HG03469 (cell line): ENCODE measurements around the gene USF2.

Experiments
- ATAC-seq: cut with Tn5 transposase; IDR thresholded peaks from one replicate; pipeline ENCODE4 v1.9.1; 2021; ENCODE audit warnings: mild to moderate bottlenecking, moderate library complexity, moderate number of reproducible peaks; ENCODE audit not compliant: unreplicated experiment

Gene USF2

DNA sequence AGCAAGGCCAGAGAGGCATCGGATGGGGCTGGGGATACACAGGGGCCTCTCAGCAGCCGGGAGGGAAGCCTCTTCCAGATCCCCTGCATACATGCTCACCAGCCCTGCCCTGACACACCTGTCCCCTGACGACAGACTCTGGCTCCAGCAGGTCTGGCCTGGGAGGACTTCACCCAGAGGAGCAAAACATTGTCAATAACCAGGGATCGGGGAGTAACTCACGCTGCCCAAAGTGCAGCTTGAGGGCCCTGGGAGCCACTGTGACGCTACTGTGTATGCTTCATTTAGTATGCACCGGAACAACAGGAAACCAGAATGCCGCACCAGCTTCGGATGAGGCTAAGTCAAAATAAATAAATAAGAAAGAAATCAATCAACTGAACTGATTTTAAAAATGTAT is 47.8 kb downstream of the USF2 start:
- no peak for ATAC-seq

DNA sequence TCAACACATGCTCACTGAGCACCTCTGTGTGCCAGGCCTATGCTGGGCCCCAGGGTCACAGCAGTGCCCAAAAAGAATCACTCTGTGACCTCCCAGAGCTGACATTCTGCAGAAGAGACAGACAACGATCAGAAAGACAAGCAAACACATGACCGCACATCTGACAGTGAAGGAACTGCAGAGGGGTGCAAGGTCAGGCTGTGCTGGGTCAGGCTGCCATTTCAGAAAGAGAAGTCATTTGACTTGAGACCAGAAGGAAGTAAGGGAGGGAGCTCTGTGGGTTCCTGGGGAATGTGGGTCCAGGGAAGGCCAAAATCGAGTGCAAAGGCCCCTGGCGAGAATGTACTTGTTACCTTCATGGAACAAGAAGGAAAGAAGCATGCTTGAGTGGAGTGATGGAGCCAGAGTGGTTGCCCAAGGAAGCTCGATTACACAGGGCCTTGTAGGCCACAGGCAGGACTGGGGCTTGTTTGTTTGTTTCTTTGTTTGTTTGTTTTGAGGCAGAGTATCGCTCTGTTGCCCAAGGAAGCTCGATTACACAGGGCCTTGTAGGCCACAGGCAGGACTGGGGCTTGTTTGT is 48.8 kb downstream of the USF2 start:
- no peak for ATAC-seq

DNA sequence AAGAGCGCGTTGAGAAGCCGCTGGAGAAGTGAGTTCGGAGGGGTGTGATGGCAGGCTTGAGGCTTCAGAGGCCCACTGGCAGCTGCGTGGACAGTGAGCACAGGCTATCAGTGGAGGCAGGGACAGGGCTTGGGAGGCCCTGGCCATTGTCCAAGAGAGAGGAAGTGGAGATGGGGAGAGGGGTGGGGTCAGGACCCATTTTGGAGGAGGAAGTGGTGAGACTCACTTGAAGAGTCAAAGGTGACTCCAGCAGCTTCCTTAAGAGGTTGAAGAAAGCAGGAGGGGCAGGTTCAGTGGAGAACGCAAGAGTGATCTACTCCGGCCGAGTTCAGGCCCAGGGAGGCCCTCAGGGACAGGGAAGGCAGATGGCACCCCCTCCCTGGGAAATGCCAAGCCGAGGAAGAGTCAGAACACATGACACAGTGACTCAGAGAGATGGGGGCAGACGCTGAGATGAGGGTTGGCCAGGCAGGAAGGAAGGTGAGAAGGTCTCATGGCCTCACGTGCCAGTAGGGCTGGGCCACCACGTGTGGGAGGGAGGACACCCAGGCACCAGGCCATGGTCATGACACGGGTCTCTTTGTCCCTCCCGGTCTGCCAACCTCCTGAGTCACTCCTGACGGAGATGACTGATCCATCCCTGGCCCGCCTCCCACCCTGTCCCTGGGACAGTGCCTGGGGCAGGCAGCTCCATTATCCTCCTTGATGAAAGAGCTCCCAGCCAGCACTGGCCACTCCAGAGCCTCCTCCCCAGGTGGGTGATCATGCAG is 50.1 kb downstream of the USF2 start:
- ATAC-seq: no peak

DNA sequence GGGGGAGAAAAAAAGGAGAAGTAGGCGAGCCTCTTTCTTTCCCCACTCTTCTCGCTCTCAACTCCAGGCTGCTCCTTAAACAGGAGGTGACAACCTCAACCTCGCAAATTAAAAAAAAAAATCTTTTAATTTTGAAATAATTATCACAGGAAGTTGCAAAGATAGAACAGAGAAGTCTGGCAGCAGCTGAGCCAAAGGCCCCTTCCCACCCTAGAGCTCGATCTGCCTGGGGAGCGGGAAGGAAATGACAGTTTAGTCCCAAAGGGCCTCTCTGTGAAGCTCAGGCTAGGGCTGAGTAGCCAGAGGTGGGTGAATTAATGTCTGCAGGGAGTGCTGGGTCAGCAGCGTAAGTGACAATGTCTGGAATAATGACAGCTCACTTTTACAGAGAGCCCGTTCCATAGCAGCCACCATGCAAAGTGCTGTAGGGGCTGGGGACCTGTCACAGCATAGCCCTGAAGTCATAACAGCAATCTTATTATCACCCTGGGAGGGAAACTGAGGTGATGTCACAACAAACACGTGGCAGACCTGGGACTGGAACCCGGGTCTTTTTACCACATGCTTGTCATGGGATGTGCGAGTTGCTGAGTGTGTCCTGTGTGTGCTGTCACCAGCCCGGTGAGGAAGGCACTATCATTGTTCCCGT is 51.4 kb downstream of the USF2 start:
- ATAC-seq: no peak

DNA sequence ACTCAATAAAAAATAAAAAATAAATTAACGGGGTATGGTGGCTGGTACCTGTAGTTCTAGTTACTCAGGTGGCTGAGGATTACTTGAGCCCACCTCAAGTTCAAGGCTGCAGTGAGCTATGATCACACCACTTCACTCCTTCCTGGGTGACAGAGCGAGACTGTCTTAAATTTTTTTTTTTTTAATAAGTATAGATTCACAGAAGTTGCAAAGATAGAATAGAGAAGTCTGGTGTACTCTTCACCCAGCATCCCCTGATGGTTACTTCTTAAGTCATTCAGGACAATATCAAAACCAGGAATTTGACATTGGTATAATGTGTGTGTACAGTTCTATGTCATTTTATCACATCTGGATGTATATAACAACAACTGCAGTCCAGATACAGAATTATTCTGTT is 52.5 kb downstream of the USF2 start:
- no peak for ATAC-seq

DNA sequence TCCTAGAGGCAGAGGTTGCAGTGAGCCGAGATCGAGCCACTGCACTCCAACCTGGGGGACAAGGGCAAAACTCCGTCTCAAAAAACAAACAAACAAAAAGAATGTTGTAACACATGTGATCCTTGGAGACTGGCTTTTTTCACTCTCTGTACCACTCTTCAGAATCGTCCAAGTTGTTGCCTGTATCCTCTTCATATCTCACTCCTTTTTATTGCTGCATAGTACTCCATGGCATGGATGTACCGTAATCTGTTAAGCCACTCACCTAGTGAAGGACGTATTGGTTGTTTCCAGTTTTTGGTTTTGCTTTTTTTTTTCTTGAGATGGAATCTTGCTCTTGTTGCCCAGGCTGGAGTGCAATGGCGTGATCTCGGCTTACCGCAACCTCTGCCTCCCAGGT is 53.3 kb downstream of the USF2 start:
- ATAC-seq: no peak

DNA sequence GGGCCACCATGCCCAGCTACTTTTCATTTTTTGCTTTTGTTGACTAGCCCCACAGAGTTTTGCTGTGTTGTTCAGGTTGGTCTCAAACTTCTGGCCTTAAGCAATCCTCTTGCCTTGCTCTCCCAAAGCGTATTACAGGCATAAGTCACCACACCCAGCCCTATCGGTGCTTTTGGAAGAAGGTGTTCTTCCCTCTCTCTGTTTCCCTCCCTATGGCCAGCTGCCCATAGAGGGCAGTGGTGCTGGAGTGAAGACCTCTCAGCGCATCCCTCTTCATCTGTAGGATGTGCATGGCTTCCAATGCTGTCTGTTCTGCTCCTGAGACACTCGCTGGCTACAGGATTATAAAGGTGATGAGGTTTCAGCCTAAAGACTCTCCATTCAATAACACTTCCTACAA is 58.9 kb downstream of the USF2 start:
- ATAC-seq: no peak

DNA sequence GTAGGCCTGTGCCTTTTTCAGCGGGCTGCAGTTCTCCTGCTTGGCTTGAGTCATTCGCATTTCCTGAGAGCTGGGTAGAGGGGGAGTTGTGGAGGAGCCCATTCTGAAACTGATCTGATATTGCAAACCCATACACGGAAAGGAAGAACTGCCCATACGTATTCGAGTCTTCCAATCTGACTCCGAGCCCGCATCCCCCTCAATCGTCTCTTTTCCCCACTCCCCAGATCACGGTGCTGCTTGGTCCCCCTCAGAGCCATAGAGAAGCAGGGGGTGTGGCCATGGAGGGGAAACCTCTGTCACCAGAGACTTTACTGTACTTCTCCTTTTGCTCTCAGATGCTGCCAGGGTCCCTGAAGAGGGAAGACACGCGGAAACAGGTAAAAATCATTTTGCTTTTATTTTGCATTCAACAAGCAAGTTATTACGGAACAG is 60.1 kb downstream of the USF2 start, which contains the start of gene CD22:
TSS of gene CD22 (plus strand) at position 337 of the 435 bp plus-strand sequence. CDS start 2,854 bp downstream, outside the sequence.
- ATAC-seq: no peak

DNA sequence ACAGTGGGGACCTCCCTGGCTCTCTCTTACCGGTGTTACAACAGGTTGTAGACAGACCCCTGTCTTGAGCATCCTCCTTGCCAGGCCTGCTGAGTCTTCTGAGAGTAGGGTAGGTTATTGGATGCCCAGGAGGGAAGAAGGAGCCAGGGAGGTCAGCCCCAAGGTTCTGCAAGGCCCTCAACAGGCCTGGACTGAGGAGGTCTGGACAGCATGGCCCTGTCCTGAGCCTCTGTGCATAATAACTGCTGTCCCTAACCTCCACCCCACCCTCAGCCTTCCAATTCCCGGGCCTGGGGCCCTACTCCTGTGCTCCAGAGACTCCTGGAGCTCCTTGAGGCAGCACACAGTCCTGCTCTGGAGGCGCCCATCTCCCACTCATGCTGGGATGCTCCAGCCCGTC is 60.6 kb downstream of the USF2 start:
- no peak for ATAC-seq
